Neural progenitor cell (in vitro differentiated cells): ENCODE measurements around the gene ALDH1B1.

ENCODE experiments used
- EZH2 ChIP-seq: fragments of 200-600 bp; sonication (generic); IDR thresholded peaks from 2 replicates; pipeline ENCODE4 v1.6.1; 2017; ENCODE audit warnings: antibody characterized with exemption, mild to moderate bottlenecking, moderate library complexity
- EZH2phosphoT487 ChIP-seq: fragments of 200-600 bp; sonication (generic); IDR thresholded peaks from 2 replicates; pipeline ENCODE4 v1.6.1; 2017; ENCODE audit warnings: antibody characterized with exemption
- TF ChIP-seq, protein P1 (sequence below): fragments of 200-600 bp; sonication (generic); IDR thresholded peaks from 2 replicates; pipeline ENCODE4 v1.5.1; 2017; ENCODE audit warnings: antibody characterized with exemption, mild to moderate bottlenecking

DNA sequence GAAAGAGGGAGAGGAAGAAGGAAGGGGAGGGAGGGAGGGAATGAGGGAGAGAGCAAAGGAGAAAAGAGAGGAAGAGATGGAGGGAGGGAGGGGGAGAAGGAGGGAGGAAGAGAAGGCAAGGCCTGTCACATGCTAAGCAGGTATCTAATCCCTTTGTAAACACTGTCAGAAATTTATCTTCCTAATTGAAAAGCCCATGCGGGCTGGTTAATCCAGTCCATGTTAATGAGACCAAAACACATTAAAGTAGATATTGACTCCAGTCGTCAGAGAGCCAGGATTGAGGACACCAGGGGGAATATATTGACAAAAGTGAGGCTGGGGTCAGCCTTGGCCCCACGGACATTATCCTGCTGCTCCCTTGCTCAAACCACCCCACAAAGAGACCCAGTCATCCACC lies 37.4 kb upstream of the ALDH1B1 start:
- TF ChIP-seq, protein P1, sequence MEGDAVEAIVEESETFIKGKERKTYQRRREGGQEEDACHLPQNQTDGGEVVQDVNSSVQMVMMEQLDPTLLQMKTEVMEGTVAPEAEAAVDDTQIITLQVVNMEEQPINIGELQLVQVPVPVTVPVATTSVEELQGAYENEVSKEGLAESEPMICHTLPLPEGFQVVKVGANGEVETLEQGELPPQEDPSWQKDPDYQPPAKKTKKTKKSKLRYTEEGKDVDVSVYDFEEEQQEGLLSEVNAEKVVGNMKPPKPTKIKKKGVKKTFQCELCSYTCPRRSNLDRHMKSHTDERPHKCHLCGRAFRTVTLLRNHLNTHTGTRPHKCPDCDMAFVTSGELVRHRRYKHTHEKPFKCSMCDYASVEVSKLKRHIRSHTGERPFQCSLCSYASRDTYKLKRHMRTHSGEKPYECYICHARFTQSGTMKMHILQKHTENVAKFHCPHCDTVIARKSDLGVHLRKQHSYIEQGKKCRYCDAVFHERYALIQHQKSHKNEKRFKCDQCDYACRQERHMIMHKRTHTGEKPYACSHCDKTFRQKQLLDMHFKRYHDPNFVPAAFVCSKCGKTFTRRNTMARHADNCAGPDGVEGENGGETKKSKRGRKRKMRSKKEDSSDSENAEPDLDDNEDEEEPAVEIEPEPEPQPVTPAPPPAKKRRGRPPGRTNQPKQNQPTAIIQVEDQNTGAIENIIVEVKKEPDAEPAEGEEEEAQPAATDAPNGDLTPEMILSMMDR = no peak
- TF ChIP-seq EZH2 (no peak), EZH2phosphoT487 (no peak)
